Measurements from ENCODE around the gene SGSM1. TPM values are rescaled to one million over a fixed set of nuclear protein-coding genes. Genes with fewer than 3 reads are reported as not detected.

Gene SGSM1, protein sequence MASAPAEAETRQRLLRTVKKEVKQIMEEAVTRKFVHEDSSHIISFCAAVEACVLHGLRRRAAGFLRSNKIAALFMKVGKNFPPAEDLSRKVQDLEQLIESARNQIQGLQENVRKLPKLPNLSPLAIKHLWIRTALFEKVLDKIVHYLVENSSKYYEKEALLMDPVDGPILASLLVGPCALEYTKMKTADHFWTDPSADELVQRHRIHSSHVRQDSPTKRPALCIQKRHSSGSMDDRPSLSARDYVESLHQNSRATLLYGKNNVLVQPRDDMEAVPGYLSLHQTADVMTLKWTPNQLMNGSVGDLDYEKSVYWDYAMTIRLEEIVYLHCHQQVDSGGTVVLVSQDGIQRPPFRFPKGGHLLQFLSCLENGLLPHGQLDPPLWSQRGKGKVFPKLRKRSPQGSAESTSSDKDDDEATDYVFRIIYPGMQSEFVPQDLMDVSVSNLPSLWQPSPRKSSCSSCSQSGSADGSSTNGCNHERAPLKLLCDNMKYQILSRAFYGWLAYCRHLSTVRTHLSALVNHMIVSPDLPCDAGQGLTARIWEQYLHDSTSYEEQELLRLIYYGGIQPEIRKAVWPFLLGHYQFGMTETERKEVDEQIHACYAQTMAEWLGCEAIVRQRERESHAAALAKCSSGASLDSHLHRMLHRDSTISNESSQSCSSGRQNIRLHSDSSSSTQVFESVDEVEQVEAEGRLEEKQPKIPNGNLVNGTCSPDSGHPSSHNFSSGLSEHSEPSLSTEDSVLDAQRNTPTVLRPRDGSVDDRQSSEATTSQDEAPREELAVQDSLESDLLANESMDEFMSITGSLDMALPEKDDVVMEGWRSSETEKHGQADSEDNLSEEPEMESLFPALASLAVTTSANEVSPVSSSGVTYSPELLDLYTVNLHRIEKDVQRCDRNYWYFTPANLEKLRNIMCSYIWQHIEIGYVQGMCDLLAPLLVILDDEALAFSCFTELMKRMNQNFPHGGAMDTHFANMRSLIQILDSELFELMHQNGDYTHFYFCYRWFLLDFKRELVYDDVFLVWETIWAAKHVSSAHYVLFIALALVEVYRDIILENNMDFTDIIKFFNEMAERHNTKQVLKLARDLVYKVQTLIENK
- total RNA-seq: 3.6 TPM

DNA sequence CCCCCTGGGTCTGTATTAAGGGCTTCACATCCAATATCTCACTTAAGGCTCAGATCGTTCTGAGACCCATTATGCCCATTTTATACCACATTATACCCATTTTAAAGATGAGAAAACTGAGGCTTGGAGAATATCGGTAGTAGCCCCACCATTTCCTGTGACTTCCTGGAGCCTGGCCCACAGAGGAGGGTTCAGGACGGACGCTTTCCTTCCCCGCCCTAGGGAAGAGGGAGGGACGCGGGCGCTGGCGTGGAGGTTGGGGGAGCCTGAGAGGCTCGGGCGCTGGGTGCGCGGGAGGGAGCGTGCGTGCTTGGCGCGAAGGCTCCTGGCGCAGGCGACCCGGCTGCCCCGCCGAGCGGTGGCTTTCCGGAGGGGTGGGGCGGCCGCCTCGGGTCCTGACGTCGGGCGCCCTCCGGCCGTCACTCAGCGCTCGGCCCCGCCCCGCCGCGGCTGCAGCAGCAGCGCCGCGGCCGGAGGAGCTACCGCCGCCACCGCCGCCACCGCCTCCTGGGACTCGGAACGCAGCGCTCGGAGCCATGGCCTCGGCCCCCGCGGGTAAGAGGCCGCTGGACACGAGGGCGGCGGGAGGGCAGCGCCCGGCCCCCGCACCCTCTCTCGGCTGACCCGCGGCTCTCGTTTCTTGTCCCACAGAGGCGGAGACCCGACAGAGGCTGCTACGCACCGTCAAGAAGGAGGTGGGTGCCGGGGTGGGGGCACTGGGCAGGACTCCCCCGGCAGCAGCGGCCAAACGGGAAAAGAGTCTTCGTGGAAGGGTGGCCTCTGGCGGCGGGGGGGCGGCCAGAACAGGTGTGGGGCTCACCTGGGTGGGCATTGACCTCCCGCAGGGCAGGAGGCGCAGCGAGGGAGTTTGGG lies at the start of gene SGSM1:
SGSM1 (plus strand) TSS at position 422 of the 873 bp plus-strand sequence; CDS start at position 537, 115 bp downstream.

DNA sequence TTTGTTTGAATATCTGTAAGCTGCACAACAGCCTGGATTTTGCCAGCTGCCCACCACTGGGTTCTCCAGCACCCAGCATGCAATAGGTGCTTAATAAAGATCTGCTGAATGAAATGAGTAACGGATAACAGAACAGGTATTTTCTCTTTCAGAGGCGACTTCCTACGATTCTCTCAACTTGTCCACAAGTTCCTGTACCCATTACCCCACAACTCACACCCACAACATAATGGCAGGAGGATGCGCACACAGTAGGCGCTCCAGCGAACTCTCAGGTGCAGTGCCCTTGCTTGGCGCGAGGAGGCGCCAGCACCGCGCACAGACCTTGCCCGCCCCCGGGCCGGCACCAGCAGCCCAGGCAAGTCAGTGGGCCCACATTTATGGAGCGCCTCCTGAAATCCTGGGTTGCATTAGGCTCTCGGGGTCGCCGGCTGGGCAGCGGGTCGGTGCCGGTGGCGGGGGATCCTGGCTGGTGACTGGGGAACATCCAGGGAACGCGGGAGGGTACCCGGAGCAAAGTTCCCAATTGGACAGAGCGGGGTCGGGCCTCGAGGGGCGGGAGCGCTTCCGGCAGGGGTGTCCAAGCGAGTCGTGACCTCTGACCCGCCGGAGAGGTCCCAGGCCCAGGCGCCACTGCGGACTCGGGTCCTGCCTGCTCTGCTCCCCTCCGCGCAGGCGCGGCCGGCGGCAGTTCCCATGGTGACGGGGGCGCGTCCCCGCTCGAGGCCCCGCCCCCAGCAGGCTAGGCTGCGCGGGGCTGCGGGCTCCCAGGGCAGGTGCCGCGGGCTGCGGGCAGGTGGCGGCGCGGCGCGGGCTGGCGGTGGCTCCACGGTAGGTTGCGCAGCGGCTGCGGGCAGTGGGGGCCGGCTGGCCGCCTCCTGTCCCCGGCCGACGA lies 146.2 kb downstream of the SGSM1 start, which contains the start of gene KIAA1671:
KIAA1671 (plus strand) TSS at position 775 of the 895 bp plus-strand sequence. CDS start 75,284 bp downstream, outside the sequence.

Other genes starting within 250 kb of the SGSM1 start
- gene LRRC75B, start 213.1 kb upstream of the SGSM1 start, total RNA-seq: 16.0 TPM
- gene GGT1, start 203.0 kb upstream of the SGSM1 start, total RNA-seq: 6.3 TPM
- not detected for gene PIWIL3, start 31.5 kb upstream of the SGSM1 start, total RNA-seq
- not detected for gene LHFPL7, start 140.5 kb downstream of the SGSM1 start, total RNA-seq
- 25.1 TPM for gene KIAA1671, start 146.5 kb downstream of the SGSM1 start, total RNA-seq